Stomach (tissue), 9 donors: ENCODE data around the gene MCTP1. TPM values are rescaled to one million over a fixed set of nuclear protein-coding genes. Genes with fewer than 3 reads are reported as not detected.
A peak's percentile ranks its signal among the peaks of the same experiment; 100 is the strongest.

Experiments used
- DNase-seq, 2 donors: peaks; one replicate each; pipeline versions ENCODE4 v3.0.0 to v3.0.0-alpha.2; 2013 to 2019
- H3K27ac ChIP-seq, 5 donors: fragments of 200-600 bp in 4 of 5; sonication (generic) in 4 of 5; one replicate each; pipeline ENCODE4 v1.5.1; 2013 to 2019; ENCODE audit warnings: mild to moderate bottlenecking in 1 of 5, moderate library complexity in 1 of 5
- H3K27me3 ChIP-seq, 3 donors: fragments of 200-600 bp; sonication (generic); one replicate each; pipeline ENCODE4 v1.5.1; 2017 to 2019; ENCODE audit warnings: mixed run types in 1 of 3
- H3K36me3 ChIP-seq, 4 donors: fragments of 200-600 bp; sonication (generic); 1 replicate in 3 of 4; 2 replicates in 1 of 4; pipeline ENCODE4 v1.5.1; 2016 to 2019
- H3K4me1 ChIP-seq, 4 donors: fragments of 200-600 bp; sonication (generic); one replicate each; pipeline ENCODE4 v1.5.1; 2016 to 2019
- H3K4me3 ChIP-seq, 4 donors: fragments of 200-600 bp; sonication (generic) in 3 of 4; one replicate each; pipeline ENCODE4 v1.5.1; 2016 to 2019; ENCODE audit warnings: mild to moderate bottlenecking in 1 of 4
- H3K9me3 ChIP-seq, 4 donors: fragments of 200-600 bp; sonication (generic); one replicate each; pipeline ENCODE4 v1.5.1; 2016 to 2019
- EP300 ChIP-seq: sonication (generic); formaldehyde crosslinking; IDR thresholded peaks from one replicate; pipeline ENCODE4 v1.6.1; 2017; ENCODE audit warnings: antibody characterized with exemption
- POLR2A ChIP-seq, 4 donors: fragments of 450-650 bp; IDR thresholded peaks; one replicate each; pipeline ENCODE4 v1.6.1; 2016; ENCODE audit warnings: antibody characterized with exemption in 4 of 4, control low read depth in 2 of 4, mild to moderate bottlenecking in 1 of 4, moderate library complexity in 1 of 4
- POLR2AphosphoS5 ChIP-seq, 3 donors: sonication (generic); formaldehyde crosslinking; IDR thresholded peaks; one replicate each; pipeline ENCODE4 v1.6.1; 2016; ENCODE audit warnings: antibody characterized with exemption in 3 of 3
- WGBS, 5 donors: extraction: QIAGEN DNeasy Blood & Tissue Kit in 3 of 5; methylation state at CpG; one replicate each; pipeline versions ENCODE4 v1.1.5 to v1.1.7; 2013 to 2018; 5-methylcytosine and 5-hydroxymethylcytosine counted together
- intact Hi-C: fragments of 100-400 bp; cut with DNase I; formaldehyde crosslinking; loops from one replicate; pipeline ENCODE4 v1.15.1; 2023; ENCODE audit warnings: low total_unique reads
- polyA plus RNA-seq, 3 donors: library from polyadenylated mRNA; stranded (reverse); fragments of 200-250 nt; gene quantifications; one replicate each; pipeline ENCODE4 v1.2.3, GENCODE V29; 2013
- total RNA-seq, 5 donors: library from RNA; depleted of rRNA; stranded (reverse); fragments of >200 nt; gene quantifications; one replicate each; pipeline versions ENCODE4 v1.1.0 to v1.2.3, GENCODE V29; 2014 to 2016
- TF ChIP-seq, protein P1 (sequence below), 7 experiments: fragments of 450-650 bp in 4 of 7; fragments of 200-600 bp in 3 of 7; sonication (generic) in 3 of 7; IDR thresholded peaks; one replicate each; pipeline ENCODE4 v1.5.1; 2016 to 2019; ENCODE audit warnings: antibody characterized with exemption in 7 of 7, control low read depth in 2 of 7, mild to moderate bottlenecking in 1 of 7
- donor health status: healthy with polysubstance abuse.
- donor health status: Bipolar disorder and iron deficiency.
- donor health status: healthy.

MCTP1 gene
- total and polyA plus RNA-seq, 8 donors = 1.4 to 47.9 (median 11.3) TPM

DNA sequence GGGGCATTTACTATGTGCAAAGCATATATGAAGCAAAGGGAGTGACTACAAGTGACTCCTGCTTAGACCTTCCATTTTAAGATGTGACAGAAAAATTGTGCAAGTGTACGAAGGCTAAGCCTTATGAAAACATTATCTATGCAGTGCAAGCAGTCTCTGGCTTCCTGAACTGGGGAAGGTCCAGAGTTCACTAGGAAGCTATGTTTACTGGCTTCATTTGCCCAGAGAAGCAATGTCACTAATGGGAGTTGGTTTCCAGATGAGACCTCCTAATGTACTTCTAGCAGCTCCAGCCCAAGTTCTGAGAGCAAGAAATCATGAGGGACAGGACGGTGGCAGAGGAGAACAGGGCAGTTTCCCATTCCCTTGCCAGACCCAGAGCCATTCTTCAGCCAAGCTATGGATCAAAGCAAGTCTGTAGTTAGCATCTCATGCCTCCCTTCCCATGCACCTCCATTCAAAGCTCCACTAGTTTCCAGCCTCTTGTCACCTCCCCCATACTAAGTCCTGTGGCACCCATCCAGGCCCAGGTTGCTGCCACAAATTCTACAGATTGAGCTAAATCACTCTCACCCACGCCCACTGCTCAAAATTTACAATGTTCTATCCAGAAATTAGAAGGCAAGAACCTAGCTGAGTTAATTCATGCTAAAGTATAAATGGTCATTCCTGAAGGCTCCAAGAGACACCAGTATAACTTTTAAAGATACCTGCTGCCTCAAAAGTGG is 21.8 kb downstream of the MCTP1 start:
- Histone ChIP-seq H3K4me1 (no peaks in the 10 kb centered on the region), H3K9me3 (no peaks in the 10 kb centered on the region), H3K27me3 (no peaks in the 10 kb centered on the region), H3K4me3 (no peak overlapping the region), H3K36me3 (no peaks in the 10 kb centered on the region), H3K27ac (no peak overlapping the region)
- WGBS, 5 donors = 48 to 73% (median 60%) methylated on average over 3 of the region's 3 CpGs
- no peak for TF ChIP-seq POLR2AphosphoS5 (IDR thresholded peaks at IDR 0.05)
- TF ChIP-seq EP300 = no peak
- no peak for TF ChIP-seq POLR2A (IDR thresholded peaks at IDR 0.05)
- TF ChIP-seq, protein P1, sequence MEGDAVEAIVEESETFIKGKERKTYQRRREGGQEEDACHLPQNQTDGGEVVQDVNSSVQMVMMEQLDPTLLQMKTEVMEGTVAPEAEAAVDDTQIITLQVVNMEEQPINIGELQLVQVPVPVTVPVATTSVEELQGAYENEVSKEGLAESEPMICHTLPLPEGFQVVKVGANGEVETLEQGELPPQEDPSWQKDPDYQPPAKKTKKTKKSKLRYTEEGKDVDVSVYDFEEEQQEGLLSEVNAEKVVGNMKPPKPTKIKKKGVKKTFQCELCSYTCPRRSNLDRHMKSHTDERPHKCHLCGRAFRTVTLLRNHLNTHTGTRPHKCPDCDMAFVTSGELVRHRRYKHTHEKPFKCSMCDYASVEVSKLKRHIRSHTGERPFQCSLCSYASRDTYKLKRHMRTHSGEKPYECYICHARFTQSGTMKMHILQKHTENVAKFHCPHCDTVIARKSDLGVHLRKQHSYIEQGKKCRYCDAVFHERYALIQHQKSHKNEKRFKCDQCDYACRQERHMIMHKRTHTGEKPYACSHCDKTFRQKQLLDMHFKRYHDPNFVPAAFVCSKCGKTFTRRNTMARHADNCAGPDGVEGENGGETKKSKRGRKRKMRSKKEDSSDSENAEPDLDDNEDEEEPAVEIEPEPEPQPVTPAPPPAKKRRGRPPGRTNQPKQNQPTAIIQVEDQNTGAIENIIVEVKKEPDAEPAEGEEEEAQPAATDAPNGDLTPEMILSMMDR (IDR thresholded peaks at IDR 0.05) = no peak
- peak in 1 of 2 donors; percentile 20 for DNase-seq
- intact Hi-C loops = no loop called here

DNA sequence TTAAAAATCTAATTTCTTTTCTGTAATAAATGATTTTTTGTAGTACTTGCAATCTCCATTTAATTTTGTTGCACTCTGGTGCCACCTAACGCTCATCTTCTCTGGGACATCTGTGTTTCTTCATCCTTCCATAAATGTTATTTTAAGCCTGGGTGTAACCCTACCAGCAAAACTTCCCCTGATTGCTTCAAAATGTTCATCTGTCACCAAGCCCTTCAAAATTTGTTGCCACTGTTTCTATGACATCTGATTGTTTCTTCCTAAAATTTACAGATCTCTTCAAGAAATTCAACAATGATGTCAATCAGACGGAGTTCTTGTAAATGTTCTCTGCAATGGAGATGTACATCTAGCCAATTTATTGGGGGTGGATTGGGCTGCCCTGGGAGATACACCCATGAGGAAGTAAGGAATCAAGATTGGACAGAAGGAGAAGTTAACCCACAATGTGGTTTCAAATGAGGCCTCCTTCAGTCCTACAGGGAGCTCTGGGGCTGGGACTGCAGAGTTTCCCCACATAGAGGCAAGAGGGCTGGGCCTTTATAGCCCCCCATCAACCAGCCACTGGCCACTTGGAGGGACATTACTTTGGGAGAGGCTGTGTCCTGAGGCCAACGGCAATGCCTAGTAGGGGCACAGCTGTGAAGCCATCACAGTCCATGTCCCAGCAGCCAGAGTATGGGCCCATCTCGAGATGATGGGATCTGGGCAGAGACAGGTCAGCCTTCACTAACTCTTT is 23.3 kb downstream of the MCTP1 start:
- no peak overlapping the region for H3K4me3 ChIP-seq
- no peak overlapping the region for H3K27ac ChIP-seq
- no peaks in the 10 kb centered on the region for H3K9me3 ChIP-seq
- H3K27me3 ChIP-seq = no peaks in the 10 kb centered on the region
- H3K4me1 ChIP-seq = no peaks in the 10 kb centered on the region
- WGBS, 5 donors = 63 to 78% (median 69%) methylated on average over 4 of the region's 4 CpGs
- peak in 1 of 2 donors; percentile 70 for DNase-seq
- intact Hi-C loops = no loop called here
- H3K36me3 ChIP-seq = no peaks in the 10 kb centered on the region
- TF ChIP-seq, protein P1 (IDR thresholded peaks at IDR 0.05) = peak in 2 of 7 experiments; percentile 18 to 19
- no peak for TF ChIP-seq POLR2A (IDR thresholded peaks at IDR 0.05)

DNA sequence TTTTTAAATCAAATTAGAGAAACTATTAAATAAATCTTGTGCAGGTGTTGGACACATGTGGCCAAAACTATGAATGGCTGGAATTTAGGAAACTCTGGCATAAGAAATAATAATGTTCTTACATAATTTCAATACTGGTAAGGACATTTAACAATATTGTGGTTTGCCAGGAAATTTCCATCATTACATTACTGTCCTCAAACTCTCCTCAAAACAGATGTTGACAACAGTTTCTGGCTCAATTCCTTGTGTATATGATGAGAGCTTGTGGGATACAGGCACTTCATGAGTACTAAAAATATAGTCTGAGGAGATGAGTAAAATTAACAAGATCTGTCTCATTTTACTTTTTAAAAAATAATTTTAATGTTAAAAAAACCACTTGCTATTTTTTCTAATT is 27.9 kb downstream of the MCTP1 start:
- Histone ChIP-seq H3K36me3 (no peaks in the 10 kb centered on the region), H3K27me3 (no peaks in the 10 kb centered on the region), H3K9me3 (no peaks in the 10 kb centered on the region), H3K27ac (no peak overlapping the region), H3K4me1 (no peaks in the 10 kb centered on the region), H3K4me3 (no peak overlapping the region)
- intact Hi-C loops = no loop called here
- DNase-seq = no peak
- TF ChIP-seq EP300 (no peak), POLR2A (IDR thresholded peaks at IDR 0.05) (no peak), POLR2AphosphoS5 (IDR thresholded peaks at IDR 0.05) (no peak)
- TF ChIP-seq, protein P1 (IDR thresholded peaks at IDR 0.05) = no peak

DNA sequence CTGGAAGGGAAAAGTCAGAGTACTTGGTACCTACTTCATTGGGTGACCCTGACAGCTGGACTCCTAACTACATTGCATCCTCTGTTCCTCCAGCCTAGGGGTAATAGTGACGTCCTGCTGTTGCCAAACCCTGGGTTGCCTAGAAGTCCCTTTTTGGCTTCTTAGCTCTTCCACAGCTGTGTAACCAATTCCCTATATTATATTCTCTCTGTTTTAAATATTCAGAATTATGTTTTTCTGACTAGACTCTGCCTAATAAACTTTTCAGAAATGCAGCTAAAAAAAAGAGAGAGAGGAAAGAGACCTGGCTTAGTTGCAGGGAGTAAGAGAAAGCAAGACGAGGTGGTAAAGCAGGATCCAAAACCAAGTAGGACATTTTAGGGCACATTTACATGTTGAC is 28.4 kb downstream of the MCTP1 start:
- TF ChIP-seq, protein P1 (IDR thresholded peaks at IDR 0.05) = no peak
- TF ChIP-seq EP300 = no peak
- TF ChIP-seq POLR2AphosphoS5 (IDR thresholded peaks at IDR 0.05) = no peak
- no peak for TF ChIP-seq POLR2A (IDR thresholded peaks at IDR 0.05)
- Histone ChIP-seq H3K4me3 (no peak overlapping the region), H3K9me3 (no peaks in the 10 kb centered on the region), H3K27me3 (no peaks in the 10 kb centered on the region), H3K36me3 (no peaks in the 10 kb centered on the region), H3K4me1 (no peaks in the 10 kb centered on the region), H3K27ac (no peak overlapping the region)
- WGBS, 5 donors = 54 to 72% (median 58%) methylated on average over 2 of the region's 2 CpGs
- intact Hi-C loops = no loop called here
- no peak for DNase-seq
